HG03457 (cell line): Measurements from ENCODE around the gene DAGLB.
"Not testable (repeated sequence)": the region's sequence is repeated elsewhere in the genome, so short reads cannot be mapped to it uniquely, and the experiment has no call there.

ENCODE experiments used
- ATAC-seq: cut with Tn5 transposase; IDR thresholded peaks from one replicate; pipeline ENCODE4 v1.9.1; 2021; ENCODE audit warnings: moderate number of reproducible peaks; ENCODE audit not compliant: unreplicated experiment

DAGLB gene

GRCh38 chr7:6379886-6380285 lies 67.9 kb downstream of the DAGLB start:
- no peak for ATAC-seq

- not testable (repeated sequence) for ATAC-seq
Observed at GRCh38 chr7:6378556-6378955, 69.2 kb downstream of the DAGLB start.

DNA sequence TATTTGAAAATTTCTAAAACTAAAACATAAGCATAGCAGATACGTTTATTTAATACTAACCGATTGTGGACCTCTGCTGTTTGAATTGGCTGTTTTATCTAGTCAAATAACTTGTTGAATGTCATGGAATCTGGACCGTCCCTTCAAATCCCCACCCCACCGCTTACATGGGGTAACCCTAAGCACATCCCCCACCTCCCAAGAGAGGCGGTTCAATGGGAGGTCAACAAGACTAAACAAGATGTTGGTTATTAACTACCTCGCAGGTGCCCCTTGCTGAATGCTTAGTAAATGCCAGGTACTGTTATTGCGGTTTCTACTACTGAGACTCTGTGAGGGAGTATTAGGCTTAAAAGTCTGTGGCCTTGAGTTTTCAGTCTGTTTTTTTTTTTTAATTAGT lies 70.9 kb downstream of the DAGLB start:
- ATAC-seq: no peak

DNA sequence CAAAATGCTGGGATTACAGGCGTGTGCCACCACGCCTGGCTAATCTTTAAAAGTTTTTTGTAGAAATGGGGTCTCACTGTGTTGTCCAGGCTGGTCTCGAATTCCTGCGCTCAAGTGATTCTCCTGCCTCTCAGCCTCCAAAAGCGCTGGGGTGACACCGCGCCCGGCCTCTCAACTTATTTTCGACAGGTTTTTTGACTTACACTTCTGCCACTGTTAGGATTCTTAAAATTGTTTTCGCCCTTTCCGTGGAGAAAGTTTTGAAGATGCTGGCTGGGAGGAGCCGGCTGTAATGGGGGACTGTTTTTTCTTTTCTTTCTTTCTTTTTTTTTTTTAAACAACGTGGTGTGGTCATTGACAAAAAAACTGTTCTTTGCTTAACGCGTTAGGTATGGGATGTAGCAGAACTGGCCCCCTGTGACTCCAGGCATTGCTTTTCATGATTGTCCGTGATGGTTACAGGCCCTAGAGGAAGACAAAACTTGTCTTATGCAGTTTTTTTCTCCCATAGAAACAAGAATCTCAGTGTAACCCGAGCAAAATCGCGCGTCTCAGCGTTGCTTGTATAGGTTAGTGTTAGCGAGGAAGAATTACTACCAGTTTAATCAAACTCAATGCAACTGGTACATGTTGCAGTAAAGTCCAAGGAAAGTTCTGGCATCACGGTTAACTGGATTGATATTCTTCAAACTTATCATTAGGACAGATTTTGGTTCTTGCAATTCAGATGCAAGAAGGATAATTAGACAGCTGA lies 72.2 kb downstream of the DAGLB start:
- no peak for ATAC-seq

- no peak for ATAC-seq
Observed at GRCh38 chr7:6367701-6368211, 80.0 kb downstream of the DAGLB start.

DNA sequence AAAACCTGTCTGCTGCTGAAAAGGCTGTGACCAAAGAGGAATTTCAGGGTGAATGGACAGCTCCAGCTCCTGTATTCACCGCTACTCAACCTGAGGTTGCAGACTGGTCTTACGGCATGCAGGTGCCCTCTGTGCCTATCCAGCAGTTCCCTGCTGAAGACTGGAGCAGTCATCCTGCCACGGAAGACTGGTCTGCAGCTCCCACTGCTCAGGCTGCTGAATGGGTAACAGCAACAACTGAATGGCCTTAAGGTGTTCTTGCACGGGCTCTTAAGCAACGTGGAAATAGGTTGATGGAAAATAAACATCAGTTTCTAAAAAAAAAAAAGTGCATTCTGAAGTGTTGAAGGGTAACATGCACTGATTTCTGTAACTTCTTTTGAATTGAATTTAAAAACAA lies 82.3 kb downstream of the DAGLB start:
- no peak for ATAC-seq

- ATAC-seq: no peak
Observed at GRCh38 chr7:6360841-6361240, 86.9 kb downstream of the DAGLB start.

GRCh38 chr7:6359734-6360133 lies 88.0 kb downstream of the DAGLB start:
- no peak for ATAC-seq
